Measurements from ENCODE around the gene SPARC.

The SPARC gene

DNA sequence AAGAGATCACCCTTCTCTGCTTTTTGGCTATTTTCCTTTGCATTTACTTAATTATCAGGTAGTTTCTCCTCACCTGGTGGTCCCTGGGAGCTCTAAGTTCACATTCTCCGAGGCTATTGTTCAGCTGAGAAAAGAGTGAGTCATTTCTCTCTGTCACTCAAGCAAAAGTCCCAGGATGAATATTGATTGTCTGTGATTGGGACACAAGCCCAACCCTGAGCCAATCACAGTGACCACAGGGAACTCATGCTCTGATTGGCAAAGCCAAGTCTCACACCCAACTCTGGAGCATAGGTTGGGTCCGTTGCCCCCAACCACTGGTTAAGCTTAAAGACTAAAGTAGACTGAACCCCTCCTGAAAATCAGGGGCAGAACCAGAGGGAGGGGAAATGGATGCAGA lies 67.8 kb downstream of the SPARC start:
- no peak for DNase-seq

DNA sequence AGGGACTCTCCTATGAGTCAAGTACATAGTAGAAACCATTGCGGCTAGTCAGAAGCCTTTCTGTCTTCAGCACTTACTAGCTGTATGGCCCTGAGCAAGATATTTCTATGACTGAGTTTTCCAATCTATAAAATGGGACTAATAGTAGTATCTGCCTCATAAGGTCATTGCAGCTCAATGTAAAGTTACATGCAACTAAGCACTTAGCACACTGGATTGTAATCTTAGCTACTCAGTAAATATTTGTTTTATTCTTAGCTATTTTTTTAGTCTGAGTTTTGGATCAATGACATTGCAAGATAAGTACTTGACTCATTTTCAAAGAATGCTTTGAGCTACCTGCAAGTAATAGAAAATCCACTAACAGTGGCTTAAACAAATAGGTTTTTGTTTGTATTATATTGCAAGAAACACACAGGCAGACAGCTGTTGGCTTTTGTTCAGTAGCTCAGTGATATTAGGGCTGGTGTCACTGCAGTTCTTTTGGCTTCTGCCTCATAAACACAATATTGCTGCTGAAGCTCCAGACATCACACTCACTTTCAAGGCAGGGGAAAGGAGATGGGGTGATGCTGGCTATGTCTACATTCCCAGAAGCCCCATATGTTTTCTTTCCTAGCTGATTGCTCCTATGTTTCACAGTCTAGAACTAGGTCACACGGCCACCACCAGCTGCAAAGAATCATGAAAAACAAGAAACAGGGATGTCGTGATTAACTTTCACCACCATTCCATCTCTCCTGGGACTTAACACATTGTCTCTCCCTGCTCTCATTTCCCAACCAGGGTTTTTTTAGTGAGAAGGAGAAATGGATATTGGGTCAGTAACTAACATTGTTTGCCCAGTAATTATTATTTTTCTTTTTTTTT lies 68.6 kb downstream of the SPARC start:
- no peak for DNase-seq

DNA sequence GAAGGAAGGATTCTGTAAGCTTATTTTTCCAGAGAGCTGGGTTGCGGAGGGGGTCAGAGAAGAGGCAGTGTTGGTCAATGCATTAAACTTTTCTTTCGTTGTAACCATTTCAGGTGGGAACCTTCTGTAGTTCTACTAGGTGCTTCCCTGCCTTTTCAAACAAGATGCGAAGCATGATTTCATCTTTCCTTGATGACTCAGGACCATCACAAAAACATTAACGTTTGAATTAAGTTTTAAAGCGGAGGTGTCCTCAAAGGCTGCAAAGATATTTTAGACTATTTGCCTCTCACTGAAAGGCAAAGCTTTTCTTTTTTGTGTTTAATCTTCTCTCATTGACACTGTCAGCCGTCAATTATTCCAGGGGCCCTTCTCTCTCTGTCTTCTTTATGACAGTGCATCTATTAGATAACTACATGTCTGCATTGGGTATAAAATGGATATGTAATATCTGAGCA lies 69.3 kb downstream of the SPARC start:
- DNase-seq = no peak

DNA sequence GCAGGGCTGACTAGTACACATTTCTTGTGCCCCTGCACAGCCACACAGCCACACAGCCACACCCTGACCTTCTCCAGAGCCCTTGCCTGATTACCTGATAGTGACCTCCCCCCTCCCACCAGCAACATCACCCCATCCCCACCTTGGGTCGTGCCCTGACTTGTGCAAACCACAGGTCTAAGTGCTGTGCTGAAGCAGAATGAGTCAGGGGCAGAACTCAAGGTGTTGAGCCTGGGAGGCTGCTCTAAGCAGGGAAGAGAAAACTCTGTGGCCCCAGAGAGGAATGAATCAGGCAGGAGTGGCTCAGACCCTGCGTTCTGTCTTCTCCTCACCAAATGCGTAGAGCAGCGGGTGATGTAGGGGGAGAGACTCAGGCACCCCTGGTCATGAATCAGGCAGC lies 71.3 kb downstream of the SPARC start:
- DNase-seq = no peak

- DNase-seq = no peak
These were observed 72.2 kb downstream of the SPARC start for GRCh38 chr5:151614565-151614964.

DNA sequence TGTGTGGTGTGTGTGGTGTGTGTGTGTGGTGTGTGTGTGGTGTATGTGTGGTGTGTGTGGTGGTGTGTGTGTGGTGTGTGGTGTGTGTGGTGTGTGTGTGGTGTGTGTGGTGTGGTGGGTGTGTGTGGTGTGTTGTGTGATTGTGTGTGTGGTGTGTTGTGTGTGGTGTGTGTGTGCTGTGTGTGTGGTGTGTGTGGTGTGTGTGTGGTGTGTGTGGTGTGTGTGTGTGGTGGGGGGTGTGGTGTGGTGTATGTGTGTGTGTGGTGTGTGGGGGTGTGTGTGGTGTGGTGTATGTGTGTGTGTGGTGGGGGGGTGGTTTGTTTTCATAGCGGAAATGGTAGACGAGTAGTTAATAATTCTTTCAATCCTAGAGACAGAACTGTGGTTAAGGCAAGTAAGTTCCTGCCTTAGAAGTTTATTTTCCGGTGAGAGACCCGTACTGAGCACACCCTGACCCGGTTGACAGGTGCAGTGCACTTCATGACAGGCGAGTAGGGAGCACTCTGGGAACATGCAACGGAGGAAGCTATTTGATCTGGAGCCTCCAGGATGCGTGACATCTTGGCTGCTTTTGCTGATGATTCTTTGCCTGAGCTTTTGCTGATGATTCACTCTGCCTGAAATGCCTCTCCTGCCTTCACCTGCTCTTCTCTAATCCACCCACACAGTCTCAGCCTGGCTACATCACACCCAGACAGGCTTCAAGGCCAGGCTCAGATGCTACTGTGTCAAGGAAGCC lies 73.9 kb downstream of the SPARC start:
- no peak for DNase-seq

- DNase-seq = no peak
These were observed 75.5 kb downstream of the SPARC start for GRCh38 chr5:151611127-151611775.
